GM18511 (cell line): Measurements from ENCODE around the gene MOSPD3.

Experiments
- ATAC-seq: cut with Tn5 transposase; IDR thresholded peaks from one replicate; pipeline ENCODE4 v1.9.1; 2021; ENCODE audit warnings: mild to moderate bottlenecking, moderate library complexity; ENCODE audit not compliant: unreplicated experiment

The MOSPD3 gene

DNA sequence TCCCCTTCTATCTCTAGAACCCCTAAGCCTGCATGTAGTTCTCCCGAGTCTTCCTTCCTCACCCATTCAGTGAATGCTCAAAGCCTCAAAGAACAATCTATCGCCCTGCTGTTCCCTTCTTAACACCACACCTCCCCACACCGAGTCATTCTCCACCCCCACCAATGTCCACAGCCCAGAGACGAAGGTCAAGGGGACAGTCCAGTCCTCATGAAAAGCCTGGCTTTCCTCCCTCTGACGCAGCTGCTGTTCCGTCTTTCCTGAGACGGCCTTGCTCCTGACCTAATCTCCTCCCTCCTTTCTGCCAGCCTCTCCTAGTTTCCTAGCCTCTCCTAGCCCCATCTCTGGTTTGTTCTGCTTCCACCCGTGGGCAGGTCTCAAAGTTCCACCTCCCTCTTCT, 9.2 kb downstream of the MOSPD3 start:
- no peak for ATAC-seq

GRCh38 chr7:100623951-100624824, 11.8 kb downstream of the MOSPD3 start:
- no peak for ATAC-seq

DNA sequence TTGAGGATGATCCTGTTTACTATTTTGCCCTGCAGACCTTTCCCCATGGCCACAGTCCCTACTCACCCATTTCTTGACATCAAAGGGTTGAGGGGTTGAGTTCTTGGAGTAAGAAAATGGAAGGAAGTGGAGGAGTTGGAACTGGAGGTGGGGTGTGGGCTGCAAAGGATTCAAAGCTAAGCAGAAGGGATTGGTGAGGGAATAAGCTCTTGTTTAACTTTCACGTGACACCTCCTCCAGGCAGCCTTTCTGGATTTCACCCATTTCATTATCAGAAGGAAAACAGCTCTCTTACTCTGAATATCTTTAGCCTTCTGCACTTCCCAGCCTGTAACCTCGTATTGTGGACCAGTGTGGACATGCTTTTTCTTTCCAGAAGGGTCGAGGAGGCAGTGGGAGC, 13.7 kb downstream of the MOSPD3 start:
- ATAC-seq: no peak

DNA sequence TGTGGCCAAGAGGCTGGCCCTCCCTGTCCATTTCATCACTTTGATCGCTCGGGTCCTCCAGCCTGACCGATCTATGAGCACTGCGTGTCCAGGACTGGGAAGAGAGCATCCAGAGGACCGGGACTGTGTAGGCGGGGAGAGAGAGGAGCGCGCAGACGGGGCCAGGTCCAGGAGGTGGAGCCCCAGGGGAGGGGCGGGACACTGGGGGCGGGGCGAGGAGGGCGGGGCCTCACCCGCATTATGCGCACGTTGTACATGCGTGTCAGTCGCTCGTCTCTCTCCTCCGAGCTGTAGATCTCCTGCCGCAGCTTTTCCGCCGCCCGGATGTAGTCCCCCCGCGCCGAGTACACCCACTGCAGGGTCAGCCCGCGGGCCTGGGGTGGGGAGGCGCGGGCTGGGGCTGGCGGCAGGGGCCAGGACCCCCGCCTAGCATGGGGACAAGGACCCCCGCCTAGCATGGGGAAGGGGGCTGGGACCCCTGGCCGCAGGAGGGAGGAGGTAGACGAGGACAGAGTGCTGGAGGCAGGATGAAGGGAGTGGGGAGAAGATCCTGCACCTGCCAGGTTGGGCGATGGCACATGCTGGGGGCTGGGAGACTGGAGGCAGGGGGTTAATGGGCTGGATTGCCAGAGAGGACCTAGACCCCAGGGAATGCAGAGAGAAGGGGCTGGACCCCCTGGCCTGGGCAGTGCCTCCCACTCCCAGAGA, 14.3 kb downstream of the MOSPD3 start:
- peak; percentile 78 for ATAC-seq

GRCh38 chr7:100627238-100627549, 14.9 kb downstream of the MOSPD3 start:
- no peak for ATAC-seq

DNA sequence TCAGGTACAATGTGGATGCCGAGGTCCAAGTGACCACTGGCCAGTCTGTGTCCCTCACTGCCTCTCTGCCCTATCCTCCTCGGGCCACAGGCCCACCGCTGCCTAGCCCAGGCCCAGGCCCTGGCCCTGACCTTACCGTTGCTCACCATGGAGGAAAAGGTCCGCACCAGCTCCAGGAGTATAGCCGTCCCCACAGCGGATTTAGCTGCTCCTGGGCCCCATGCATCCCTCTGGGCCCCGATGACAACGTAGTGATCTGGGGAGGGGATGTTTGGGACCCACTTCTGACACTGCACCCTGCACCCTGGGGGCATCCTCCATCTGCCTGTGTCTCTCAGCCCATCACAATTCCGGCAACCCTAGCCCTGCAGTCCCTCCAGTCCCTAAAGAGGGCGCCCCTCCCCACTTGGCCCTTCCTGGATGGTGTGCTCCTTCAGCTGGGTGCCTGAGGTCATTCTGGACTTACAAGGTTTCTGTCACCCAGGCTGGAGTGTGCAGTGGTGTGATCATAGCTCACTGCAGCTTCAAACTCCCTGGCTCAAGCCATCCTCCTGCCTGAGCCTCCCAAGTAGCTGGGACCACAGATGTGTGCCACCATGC, 16.9 kb downstream of the MOSPD3 start:
- no peak for ATAC-seq

DNA sequence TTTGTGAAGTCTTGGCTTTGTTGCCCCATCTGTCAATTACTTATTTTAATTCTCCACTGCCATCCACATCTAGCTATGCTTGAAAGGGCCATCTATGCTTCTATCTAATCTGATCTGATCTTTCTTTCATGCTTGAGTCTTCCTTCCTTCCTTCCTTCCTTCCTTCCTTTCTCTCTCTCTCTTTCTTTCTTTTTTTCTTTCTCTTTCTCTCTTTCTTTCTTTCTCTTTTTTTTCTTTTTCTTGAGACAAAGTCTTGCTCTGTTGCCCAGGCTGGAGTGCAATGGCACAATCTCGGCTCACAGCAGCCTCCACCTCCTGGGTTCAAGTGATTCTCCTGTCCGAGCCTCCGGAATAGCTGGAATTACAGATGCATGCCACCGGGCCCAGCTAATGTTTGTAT, 17.7 kb downstream of the MOSPD3 start:
- no peak for ATAC-seq

- ATAC-seq: no peak
Observed at GRCh38 chr7:100632951-100633717, 20.8 kb downstream of the MOSPD3 start.

DNA sequence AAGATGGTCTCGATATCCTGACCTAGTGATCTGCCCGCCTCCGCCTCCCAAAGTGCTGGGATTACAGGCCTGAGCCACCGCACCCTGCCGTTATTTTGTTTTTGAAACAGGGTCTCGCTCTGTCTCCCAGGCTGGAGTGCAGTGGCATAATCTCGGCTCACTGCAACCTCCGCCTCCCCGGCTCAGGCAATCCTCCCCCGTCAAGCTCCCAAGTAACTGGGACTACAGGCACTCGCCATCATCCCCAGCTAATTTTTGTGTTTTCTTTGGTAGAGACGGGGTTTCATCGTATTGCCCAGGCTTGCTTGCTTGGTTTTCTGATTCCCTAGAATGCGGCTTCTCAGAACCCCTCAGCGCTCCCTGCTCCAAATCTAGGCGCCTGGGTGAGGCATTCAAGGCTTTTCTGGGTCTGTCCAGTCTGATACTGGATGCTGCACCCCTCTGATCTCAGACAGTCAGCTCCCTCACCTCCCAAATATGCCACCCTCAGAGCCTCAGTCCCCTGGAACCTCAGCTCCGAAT, 27.7 kb downstream of the MOSPD3 start:
- no peak for ATAC-seq

DNA sequence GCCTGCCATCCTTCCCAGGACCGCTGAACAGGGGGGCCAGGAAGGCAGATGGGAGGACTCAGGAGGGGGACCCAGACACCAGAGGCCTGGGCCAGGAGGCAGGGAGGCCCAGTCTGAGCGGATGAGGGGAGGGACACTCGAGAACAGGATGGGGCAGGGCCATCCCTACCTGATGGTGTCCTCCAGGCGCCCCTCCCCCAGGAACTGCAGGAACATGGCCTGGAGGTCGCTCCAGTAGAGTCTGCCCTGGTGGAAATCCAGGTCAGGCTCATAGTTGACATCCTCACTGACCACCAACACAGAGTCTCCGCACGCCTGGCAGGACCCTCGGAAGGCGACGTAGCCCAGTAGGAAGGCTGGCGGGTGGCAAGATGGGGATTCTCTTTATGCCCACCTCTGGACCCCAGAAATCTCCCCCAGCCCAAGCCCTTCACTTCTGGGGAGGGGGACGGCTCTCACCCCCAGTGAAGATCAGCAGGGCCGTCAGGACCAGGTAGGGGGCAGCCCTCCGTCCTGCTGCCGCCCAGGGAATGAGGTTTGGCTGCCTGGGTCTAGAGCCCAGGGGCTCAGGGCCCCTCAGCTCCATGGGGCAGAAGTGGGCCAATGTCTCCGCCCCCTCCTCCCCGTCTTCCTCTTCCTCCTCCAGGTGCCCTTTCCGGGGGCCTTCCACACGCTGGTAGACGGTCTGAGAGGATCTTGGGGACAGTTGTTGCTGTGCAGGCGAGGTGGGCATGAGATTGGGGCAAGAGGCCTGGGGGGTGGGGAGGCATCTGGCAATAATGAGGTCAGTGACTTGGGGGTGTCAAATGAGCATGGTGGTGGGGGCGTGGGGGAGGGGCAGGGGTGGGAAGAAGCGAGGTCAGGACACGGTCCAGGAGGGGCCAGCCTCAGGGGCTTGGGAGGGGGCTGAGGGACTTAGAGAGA, 28.4 kb downstream of the MOSPD3 start:
- ATAC-seq: no peak

DNA sequence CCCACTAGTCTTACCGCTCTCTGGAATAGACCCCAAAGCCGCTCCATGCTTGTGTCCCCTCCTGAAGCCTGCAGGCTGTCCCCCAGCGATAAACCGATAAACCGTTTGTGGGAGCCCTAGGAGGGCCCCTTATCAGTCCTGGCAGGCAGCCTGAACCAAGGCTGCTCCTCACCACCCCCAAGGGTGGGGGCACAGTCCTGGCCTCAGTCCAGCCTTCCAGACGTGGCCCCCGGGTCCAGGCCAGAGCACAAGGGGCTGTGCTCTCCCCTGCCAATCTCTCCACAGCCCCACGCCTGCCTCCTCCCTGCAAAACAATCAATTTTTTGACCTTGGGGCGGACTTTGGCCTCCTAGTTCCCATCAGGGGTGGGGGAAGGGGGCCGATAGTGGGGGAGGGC, 29.1 kb downstream of the MOSPD3 start, which contains the start of gene TFR2:
TFR2 (minus strand) TSS at position 90 of the 397 bp plus-strand sequence; CDS start at position 47, 43 bp downstream.
- ATAC-seq: no peak

GRCh38 chr7:100641860-100642533, 29.7 kb downstream of the MOSPD3 start:
- no peak for ATAC-seq

GRCh38 chr7:100642534-100642907, 30.2 kb downstream of the MOSPD3 start:
- ATAC-seq: peak; percentile 59

DNA sequence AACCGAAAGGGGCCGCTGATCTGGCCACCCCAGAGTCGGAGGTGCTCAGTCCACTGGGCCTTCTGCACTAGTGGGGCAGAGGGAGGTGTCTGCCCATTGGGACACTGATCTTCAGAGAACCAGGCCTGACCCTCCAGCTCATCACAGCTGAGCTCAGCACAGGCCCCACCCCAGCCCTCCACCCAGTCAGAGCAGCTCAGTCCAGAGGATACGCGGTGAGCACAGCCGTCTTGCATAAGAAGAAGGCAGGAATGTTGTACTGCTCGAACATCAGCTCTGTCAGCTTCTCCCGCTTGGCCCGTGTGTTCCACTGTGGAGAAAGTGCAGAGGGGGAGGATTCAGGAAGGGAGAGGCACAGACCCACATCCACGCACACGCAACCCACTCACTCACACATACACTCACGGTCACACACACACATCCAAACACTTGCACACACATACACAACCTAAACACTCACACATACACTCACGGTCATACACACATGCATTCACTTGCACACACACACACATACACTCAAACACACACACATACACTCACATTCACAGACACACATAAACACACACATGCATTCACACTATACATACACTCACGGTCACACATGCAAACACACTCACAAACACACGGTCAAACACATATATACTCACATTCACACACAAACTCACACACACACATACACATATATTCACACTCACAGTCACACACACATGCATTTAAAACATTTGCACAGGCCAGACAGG, 37.7 kb downstream of the MOSPD3 start:
- no peak for ATAC-seq

DNA sequence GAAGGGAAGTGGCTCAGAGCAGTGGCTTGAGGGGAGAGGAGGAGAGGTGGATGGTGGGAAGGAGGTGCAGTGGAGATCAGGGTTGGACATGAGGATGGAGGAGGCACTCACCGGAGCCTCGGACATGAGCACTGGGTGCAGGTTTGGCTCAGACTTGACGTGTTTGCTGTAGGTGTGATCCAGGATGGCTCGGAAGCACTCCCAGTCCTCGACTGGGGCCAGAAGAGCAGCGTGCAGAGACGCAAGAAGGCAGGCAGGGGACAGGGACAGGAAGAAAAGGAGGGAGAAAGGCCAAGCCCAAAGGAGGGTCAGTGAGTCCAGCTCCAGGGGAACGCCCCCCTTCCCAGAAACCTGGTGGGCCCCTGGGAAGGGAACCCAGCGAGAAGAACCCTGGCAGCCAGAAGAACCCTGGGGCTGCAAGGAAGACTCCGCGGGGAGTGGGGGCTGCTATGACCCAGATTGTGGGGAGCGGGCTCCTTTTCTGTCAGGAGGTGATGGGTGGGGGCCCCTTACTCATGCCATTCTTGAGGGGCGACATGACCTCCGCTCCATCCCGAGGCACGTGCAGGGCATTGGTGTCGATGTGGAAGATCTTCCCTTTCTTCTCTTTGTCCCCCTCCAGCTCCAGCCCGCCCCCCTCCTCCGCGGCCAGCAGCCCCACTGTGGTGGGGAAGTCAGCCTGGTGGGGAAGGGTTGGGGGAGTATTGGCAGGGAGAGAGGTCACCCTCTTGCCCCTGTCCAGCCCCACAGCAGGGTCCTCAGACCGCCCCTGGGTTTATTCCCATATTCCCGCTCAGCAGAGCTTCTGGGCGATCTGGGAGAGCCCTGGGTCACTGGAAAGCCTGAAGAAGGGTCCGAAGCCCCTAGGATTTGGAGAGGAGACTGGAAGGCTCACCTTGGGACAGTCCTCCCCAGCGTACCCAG, 42.8 kb downstream of the MOSPD3 start:
- ATAC-seq: no peak

DNA sequence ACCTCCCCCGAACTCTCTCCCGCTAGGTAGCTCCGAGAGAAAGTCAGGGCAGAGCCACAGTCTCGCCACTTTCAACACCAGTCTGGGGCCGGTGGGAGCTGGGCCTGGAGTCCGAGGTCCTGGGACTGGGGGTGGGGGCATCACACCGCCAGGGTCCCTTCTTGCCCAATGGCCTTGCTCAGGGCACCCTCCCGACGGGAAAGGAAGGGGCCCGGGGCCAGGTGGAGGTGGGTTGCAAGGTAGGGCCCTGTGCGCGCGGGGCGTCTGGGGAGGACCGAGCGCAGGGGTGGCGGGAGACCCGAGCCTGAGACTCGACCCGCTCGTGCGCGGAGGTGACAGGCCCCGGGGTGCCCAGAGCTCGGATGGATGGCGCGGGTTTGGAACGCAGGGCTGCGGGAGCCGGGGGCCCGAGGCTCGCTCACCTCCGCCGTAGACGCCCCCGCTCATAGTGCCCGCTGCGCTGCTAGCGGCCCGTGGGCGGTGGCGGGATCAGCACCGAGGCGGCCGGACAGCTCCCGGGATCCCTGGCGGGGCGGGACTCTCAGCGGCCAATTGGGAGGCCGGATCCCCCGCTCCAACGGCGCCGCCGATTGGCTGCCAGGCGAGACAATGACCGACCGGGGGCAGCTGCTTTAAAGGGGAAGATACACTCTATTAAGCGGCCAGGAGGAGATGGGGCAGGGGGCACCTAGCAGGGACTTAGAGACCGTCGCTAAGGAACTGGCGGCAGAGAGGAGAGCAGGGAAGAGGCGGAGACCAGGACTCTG, 43.8 kb downstream of the MOSPD3 start, which contains the start of gene ACTL6B:
ACTL6B (minus strand) TSS at position 541 of the 767 bp plus-strand sequence; CDS start at position 447, 94 bp downstream.
- no peak for ATAC-seq
